ENCODE data around the gene IQSEC2. TPM values are rescaled to one million over a fixed set of nuclear protein-coding genes. Genes with fewer than 3 reads are reported as not detected.

Gene IQSEC2
- total RNA-seq, 6 donors from 2014 or later, result 17.5 to 45.1 (median 26.7) TPM

- TF ChIP-seq POLR2A (IDR thresholded peaks at IDR 0.05) (no peak), EP300 (IDR thresholded peaks at IDR 0.05) (no peak), POLR2AphosphoS5 (IDR thresholded peaks at IDR 0.05) (no peak), CTCF (IDR thresholded peaks at IDR 0.05) (no peak)
- DNase-seq (no peak), ATAC-seq (ENCODE audit: low FRiP score in 2 of 2) (no peak)
- WGBS, 2 donors, result 86 to 88% methylated on average over 11 to 20 of the region's 20 CpGs
- no peaks in the 10 kb centered on the region for H3K4me1 ChIP-seq
- H3K36me3 ChIP-seq, result peaks cover 0 to 26% (median 3%) of the 10 kb centered on the region in 4 donors
- no peaks in the 10 kb centered on the region for H3K27me3 ChIP-seq
- H3K4me3 ChIP-seq, result no peak overlapping the region
- no peak overlapping the region for H3K27ac ChIP-seq
- no peaks in the 10 kb centered on the region for H3K9me3 ChIP-seq
Observed at GRCh38 chrX:53236025-53236679, 45.2 kb downstream of the IQSEC2 start.

- Histone ChIP-seq H3K9me3 (no peaks in the 10 kb centered on the region), H3K27ac (no peak overlapping the region), H3K27me3 (no peaks in the 10 kb centered on the region), H3K4me1 (no peaks in the 10 kb centered on the region), H3K4me3 (no peak overlapping the region), H3K36me3 (peaks cover 0 to 26% (median 3%) of the 10 kb centered on the region in 4 donors)
- WGBS, 2 donors, result 77 to 80% methylated on average over 6 to 12 of the region's 12 CpGs
- DNase-seq, result no peak
- ATAC-seq (ENCODE audit: low FRiP score in 2 of 2), result no peak
- TF ChIP-seq POLR2AphosphoS5 (IDR thresholded peaks at IDR 0.05) (no peak), CTCF (IDR thresholded peaks at IDR 0.05) (no peak), POLR2A (IDR thresholded peaks at IDR 0.05) (no peak), EP300 (IDR thresholded peaks at IDR 0.05) (no peak)
Observed at GRCh38 chrX:53235566-53235965, 45.8 kb downstream of the IQSEC2 start.

- WGBS, 2 donors, result 100% methylated on average over 2 of the region's 9 CpGs; no CpG with 5 or more reads in 1 of the 2 donors
- Histone ChIP-seq H3K27me3 (no peaks in the 10 kb centered on the region), H3K9me3 (no peaks in the 10 kb centered on the region), H3K27ac (no peak overlapping the region), H3K4me1 (no peaks in the 10 kb centered on the region), H3K36me3 (peaks cover 0 to 18% (median 3%) of the 10 kb centered on the region in 4 donors), H3K4me3 (no peak overlapping the region)
- no peak for ATAC-seq (ENCODE audit: low FRiP score in 2 of 2)
- no peak for DNase-seq
- no peak for TF ChIP-seq EP300 (IDR thresholded peaks at IDR 0.05)
- TF ChIP-seq CTCF (IDR thresholded peaks at IDR 0.05), result no peak
- no peak for TF ChIP-seq POLR2AphosphoS5 (IDR thresholded peaks at IDR 0.05)
- no peak for TF ChIP-seq POLR2A (IDR thresholded peaks at IDR 0.05)
Observed at GRCh38 chrX:53234484-53234883, 46.9 kb downstream of the IQSEC2 start.

GRCh38 chrX:53233536-53233935 lies 47.8 kb downstream of the IQSEC2 start:
- H3K27ac ChIP-seq, result no peak overlapping the region
- no peak for TF ChIP-seq POLR2A (IDR thresholded peaks at IDR 0.05)
- TF ChIP-seq EP300 (IDR thresholded peaks at IDR 0.05), result no peak
- no peak for TF ChIP-seq CTCF (IDR thresholded peaks at IDR 0.05)
- TF ChIP-seq POLR2AphosphoS5 (IDR thresholded peaks at IDR 0.05), result no peak
- ATAC-seq (ENCODE audit: low FRiP score in 2 of 2) (no peak), DNase-seq (no peak)
- no peak overlapping the region for H3K4me3 ChIP-seq
- no peaks in the 10 kb centered on the region for H3K9me3 ChIP-seq
- WGBS, 2 donors, result 88% methylated on average over 9 of the region's 9 CpGs; no CpG with 5 or more reads in 1 of the 2 donors
- no peaks in the 10 kb centered on the region for H3K4me1 ChIP-seq
- H3K27me3 ChIP-seq, result no peaks in the 10 kb centered on the region
- peaks cover 0 to 13% (median 3%) of the 10 kb centered on the region in 4 donors for H3K36me3 ChIP-seq

- no peaks in the 10 kb centered on the region for H3K9me3 ChIP-seq
- no peak overlapping the region for H3K4me3 ChIP-seq
- peaks cover 0 to 5% (median 1%) of the 10 kb centered on the region in 4 donors for H3K36me3 ChIP-seq
- no peaks in the 10 kb centered on the region for H3K4me1 ChIP-seq
- no peak overlapping the region for H3K27ac ChIP-seq
- TF ChIP-seq POLR2AphosphoS5 (IDR thresholded peaks at IDR 0.05), result no peak
- no peak for TF ChIP-seq CTCF (IDR thresholded peaks at IDR 0.05)
- no peak for TF ChIP-seq POLR2A (IDR thresholded peaks at IDR 0.05)
- no peak for TF ChIP-seq EP300 (IDR thresholded peaks at IDR 0.05)
- no peak for ATAC-seq (ENCODE audit: low FRiP score in 2 of 2)
- WGBS, 2 donors, result 78 to 84% methylated on average over 5 of the region's 5 CpGs
- H3K27me3 ChIP-seq, result no peaks in the 10 kb centered on the region
- DNase-seq, result no peak
Observed at GRCh38 chrX:53230116-53230515, 51.3 kb downstream of the IQSEC2 start.
